ENCODE measurements around the gene ESPL1.

DNA sequence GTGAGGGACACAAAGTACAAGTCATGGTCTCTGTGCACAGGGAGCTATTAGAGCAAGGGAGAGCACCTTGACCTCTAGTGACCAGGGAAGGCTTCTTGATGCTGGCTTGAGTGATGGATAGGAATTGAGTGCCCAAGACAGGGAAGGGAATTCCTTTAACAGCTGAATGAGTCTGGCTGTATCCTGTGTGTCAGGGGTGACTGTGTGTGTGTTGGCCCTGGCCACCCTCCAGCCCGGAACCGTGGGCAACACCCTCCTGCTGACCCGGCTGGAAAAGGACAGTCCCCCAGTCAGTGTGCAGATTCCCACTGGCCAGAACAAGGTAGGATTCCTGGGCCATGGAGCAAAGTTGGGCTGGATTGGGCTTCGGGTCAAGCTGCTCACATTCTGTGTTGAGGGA lies 21.8 kb downstream of the ESPL1 start:
- no peak for TF ChIP-seq CTCF (conservative IDR thresholded peaks at IDR 0.05; ENCODE audit: low read depth, low read length)
- TF ChIP-seq EZH2 (IDR thresholded peaks at IDR 0.05; ENCODE audit: low read length, unreplicated experiment), result no peak

Measured in PC-3 (cell line).